ENCODE data around the gene ZNF628. TPM values are rescaled to one million over a fixed set of nuclear protein-coding genes. Genes with fewer than 3 reads are reported as not detected.

The ZNF628 gene
- total and polyA plus RNA-seq, 3 experiments from 2014 or later: 0.36 to 8.7 (median 8.3) TPM

GRCh38 chr19:55500368-55500952 lies 24.0 kb downstream of the ZNF628 start:
- Histone ChIP-seq H3K27ac (ENCODE audit: low read depth, low read length) (no peak overlapping the region), H3K4me3 (ENCODE audit: low read length) (no peak overlapping the region), H3K27me3 (ENCODE audit: insufficient read depth, low read length, poor library complexity, severe bottlenecking) (no peaks in the 10 kb centered on the region), H3K36me3 (ENCODE audit: insufficient read depth, low read length) (no peaks in the 10 kb centered on the region), H3K9me3 (ENCODE audit: low read length) (no peaks in the 10 kb centered on the region), H3K4me1 (ENCODE audit: insufficient read depth, low read length) (peaks cover 5% of the 10 kb centered on the region)
- Mint-ChIP-seq H3K4me1 (peaks cover 10 to 14% (median 13%) of the 10 kb centered on the region in 3 donors), H3K27me3 (peaks cover 0 to 1% of the 10 kb centered on the region in 2 donors), H3K36me3 (peaks cover 0 to 3% (median 0%) of the 10 kb centered on the region in 3 donors), H3K4me3 (no peak overlapping the region), H3K27ac (no peak overlapping the region), H3K9me3 (no peaks in the 10 kb centered on the region)
- POLR2A ChIA-PET: no interaction called here
- CTCF ChIA-PET: interaction anchor here (1.7 kb wide), 1 partner anchor 359 kb away, joined by 5 read pairs; no protein-coding TSS in a partner anchor
- DNase-seq: no peak

DNA sequence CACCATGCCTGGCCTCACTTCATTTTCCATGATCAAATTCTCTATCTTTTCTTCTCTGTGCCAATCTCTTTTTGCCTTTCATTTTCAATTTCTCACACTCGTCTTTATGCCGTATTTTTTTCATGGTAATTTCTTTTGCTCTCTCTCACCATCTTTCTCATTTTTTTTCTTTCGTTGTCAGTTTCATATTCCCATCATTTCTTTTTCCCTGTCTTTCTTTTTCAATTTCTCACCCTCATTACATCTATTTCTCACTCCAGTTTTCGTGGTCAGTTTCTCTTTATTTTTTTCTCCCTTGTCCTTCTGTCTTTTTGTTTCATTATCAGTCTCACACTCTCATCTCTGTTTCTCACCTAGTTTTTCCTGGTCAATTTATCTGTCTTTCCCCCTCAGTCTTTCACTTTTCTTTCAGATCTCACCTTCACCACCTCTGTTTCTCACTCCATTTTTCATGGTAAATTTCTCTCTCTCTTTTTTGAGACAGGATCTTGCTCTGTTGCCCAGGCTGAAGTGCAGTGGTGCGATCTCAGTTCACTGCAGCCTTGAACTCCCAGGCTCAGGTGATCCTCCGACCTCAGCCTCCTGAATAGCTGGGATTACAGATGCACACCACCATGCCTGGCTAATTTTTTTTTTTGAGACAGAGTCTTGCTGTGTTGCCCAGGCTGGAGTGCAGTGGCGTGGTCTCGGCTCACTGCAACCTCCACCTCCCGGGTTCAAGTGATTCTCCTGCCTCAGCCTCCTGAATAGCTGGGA lies 26.0 kb downstream of the ZNF628 start:
- Histone ChIP-seq H3K4me3 (ENCODE audit: low read length) (no peak overlapping the region), H3K36me3 (ENCODE audit: insufficient read depth, low read length) (no peaks in the 10 kb centered on the region), H3K4me1 (ENCODE audit: insufficient read depth, low read length) (peaks cover 5% of the 10 kb centered on the region), H3K9me3 (ENCODE audit: low read length) (no peaks in the 10 kb centered on the region), H3K27me3 (ENCODE audit: insufficient read depth, low read length, poor library complexity, severe bottlenecking) (no peaks in the 10 kb centered on the region), H3K27ac (ENCODE audit: low read depth, low read length) (no peak overlapping the region)
- DNase-seq: no peak
- Mint-ChIP-seq H3K9me3 (no peaks in the 10 kb centered on the region), H3K4me1 (peaks cover 10 to 14% (median 13%) of the 10 kb centered on the region in 3 donors), H3K27ac (peak overlapping the region in 3 of 8 donors; percentile 2 to 77 (median 11)), H3K4me3 (peak overlapping the region in 5 of 7 donors; percentile 3 to 17 (median 11)), H3K36me3 (peaks cover 0 to 3% (median 0%) of the 10 kb centered on the region in 3 donors), H3K27me3 (no peaks in the 10 kb centered on the region)
- CTCF ChIA-PET: interaction anchor here (0.6 to 1.7 kb wide), 3 partner anchors 35 to 361 kb away, joined by 5 to 9 read pairs (median 5); no protein-coding TSS in a partner anchor
- POLR2A ChIA-PET: no interaction called here

GRCh38 chr19:55503157-55503501 lies 26.7 kb downstream of the ZNF628 start:
- ChIA-PET POLR2A (interaction anchor here (1.4 to 1.6 kb wide), 2 partner anchors 27 to 129 kb away, joined by 5 to 6 read pairs; no protein-coding TSS in a partner anchor), CTCF (interaction anchor here (0.6 to 2.8 kb wide), 31 partner anchors 8 to 826 kb away, joined by 3 to 80 read pairs (median 7); partner anchors contain the start of genes ISOC2, KMT5C, NAT14 and SSC5D)
- H3K27ac Mint-ChIP-seq: peak overlapping the region in 7 of 8 donors; percentile 41 to 98 (median 85)
- H3K36me3 ChIP-seq (ENCODE audit: insufficient read depth, low read length): no peaks in the 10 kb centered on the region
- H3K9me3 ChIP-seq (ENCODE audit: low read length): no peaks in the 10 kb centered on the region
- no peaks in the 10 kb centered on the region for H3K27me3 ChIP-seq (ENCODE audit: insufficient read depth, low read length, poor library complexity, severe bottlenecking)
- peaks cover 2 to 7% of the 10 kb centered on the region in 2 donors for H3K27me3 Mint-ChIP-seq
- peak overlapping the region; percentile 82 for H3K4me3 ChIP-seq (ENCODE audit: low read length)
- peak overlapping the region; percentile 51 for H3K27ac ChIP-seq (ENCODE audit: low read depth, low read length)
- no peak for DNase-seq
- peaks cover 5% of the 10 kb centered on the region for H3K4me1 ChIP-seq (ENCODE audit: insufficient read depth, low read length)
- H3K4me3 Mint-ChIP-seq: peak overlapping the region; percentile 70 to 94 (median 85)
- H3K9me3 Mint-ChIP-seq: no peaks in the 10 kb centered on the region
- H3K4me1 Mint-ChIP-seq: peaks cover 10 to 14% (median 13%) of the 10 kb centered on the region in 3 donors
- peaks cover 0 to 3% (median 0%) of the 10 kb centered on the region in 3 donors for H3K36me3 Mint-ChIP-seq

GRCh38 chr19:55503502-55504251 lies 27.3 kb downstream of the ZNF628 start:
- H3K9me3 Mint-ChIP-seq: no peaks in the 10 kb centered on the region
- H3K4me3 ChIP-seq (ENCODE audit: low read length): peak overlapping the region; percentile 82
- peaks cover 5% of the 10 kb centered on the region for H3K4me1 ChIP-seq (ENCODE audit: insufficient read depth, low read length)
- CTCF ChIA-PET: interaction anchor here (0.6 to 2.8 kb wide), 60 partner anchors 9 to 1021 kb away, joined by 3 to 80 read pairs (median 4); partner anchors contain the start of genes HSPBP1, ISOC2, KMT5C and NAT14
- POLR2A ChIA-PET: interaction anchor here (0.6 to 1.6 kb wide), 6 partner anchors 28 to 151 kb away, joined by 3 to 6 read pairs (median 4); partner anchors contain the start of gene FIZ1
- H3K9me3 ChIP-seq (ENCODE audit: low read length): no peaks in the 10 kb centered on the region
- peaks cover 0 to 3% (median 0%) of the 10 kb centered on the region in 3 donors for H3K36me3 Mint-ChIP-seq
- H3K4me1 Mint-ChIP-seq: peaks cover 10 to 14% (median 13%) of the 10 kb centered on the region in 3 donors
- no peaks in the 10 kb centered on the region for H3K27me3 ChIP-seq (ENCODE audit: insufficient read depth, low read length, poor library complexity, severe bottlenecking)
- peak; percentile 90 to 94 (median 91) for DNase-seq
- peak overlapping the region; percentile 70 to 94 (median 85) for H3K4me3 Mint-ChIP-seq
- H3K36me3 ChIP-seq (ENCODE audit: insufficient read depth, low read length): no peaks in the 10 kb centered on the region
- H3K27ac ChIP-seq (ENCODE audit: low read depth, low read length): peak overlapping the region; percentile 51
- peak overlapping the region; percentile 71 to 98 (median 88) for H3K27ac Mint-ChIP-seq
- peaks cover 4 to 10% of the 10 kb centered on the region in 2 donors for H3K27me3 Mint-ChIP-seq

DNA sequence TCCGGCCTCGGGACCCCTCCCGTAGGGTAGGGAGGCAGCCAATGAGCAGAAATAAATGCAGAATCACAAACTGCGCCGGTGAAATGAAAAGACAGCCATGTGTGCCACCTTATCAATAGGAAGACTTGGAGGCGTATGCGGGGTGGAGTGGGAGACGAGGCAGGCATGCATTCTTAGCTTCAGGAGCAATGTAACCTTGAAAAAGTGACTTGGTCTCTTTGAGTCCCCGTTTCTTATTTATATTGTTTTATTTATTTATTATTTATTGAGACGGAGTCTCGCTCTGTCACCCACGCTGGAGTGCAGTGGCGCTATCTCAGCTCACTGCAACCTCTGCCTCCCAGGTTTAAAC lies 27.8 kb downstream of the ZNF628 start:
- Histone ChIP-seq H3K4me3 (ENCODE audit: low read length) (no peak overlapping the region), H3K36me3 (ENCODE audit: insufficient read depth, low read length) (no peaks in the 10 kb centered on the region), H3K27me3 (ENCODE audit: insufficient read depth, low read length, poor library complexity, severe bottlenecking) (no peaks in the 10 kb centered on the region), H3K4me1 (ENCODE audit: insufficient read depth, low read length) (peaks cover 5% of the 10 kb centered on the region), H3K9me3 (ENCODE audit: low read length) (no peaks in the 10 kb centered on the region), H3K27ac (ENCODE audit: low read depth, low read length) (no peak overlapping the region)
- H3K36me3 Mint-ChIP-seq: peaks cover 0 to 3% (median 0%) of the 10 kb centered on the region in 3 donors
- ChIA-PET CTCF (interaction anchor here (0.7 to 2.8 kb wide), 53 partner anchors 9 to 1021 kb away, joined by 3 to 80 read pairs (median 5); partner anchors contain the start of genes HSPBP1, ISOC2, KMT5C and NAT14), POLR2A (interaction anchor here (0.5 to 1.6 kb wide), 7 partner anchors 28 to 150 kb away, joined by 3 to 6 read pairs (median 4); partner anchors contain the start of gene FIZ1)
- peaks cover 4 to 14% of the 10 kb centered on the region in 2 donors for H3K27me3 Mint-ChIP-seq
- H3K9me3 Mint-ChIP-seq: no peaks in the 10 kb centered on the region
- peaks cover 10 to 14% (median 13%) of the 10 kb centered on the region in 3 donors for H3K4me1 Mint-ChIP-seq
- no peak for DNase-seq
- H3K27ac Mint-ChIP-seq: peak overlapping the region in 3 of 8 donors; percentile 23 to 82 (median 77)
- H3K4me3 Mint-ChIP-seq: peak overlapping the region; percentile 54 to 93 (median 79)

GRCh38 chr19:55504981-55505380 lies 28.6 kb downstream of the ZNF628 start:
- Histone ChIP-seq H3K9me3 (ENCODE audit: low read length) (no peaks in the 10 kb centered on the region), H3K27me3 (ENCODE audit: insufficient read depth, low read length, poor library complexity, severe bottlenecking) (no peaks in the 10 kb centered on the region), H3K36me3 (ENCODE audit: insufficient read depth, low read length) (no peaks in the 10 kb centered on the region), H3K27ac (ENCODE audit: low read depth, low read length) (no peak overlapping the region), H3K4me1 (ENCODE audit: insufficient read depth, low read length) (peaks cover 5% of the 10 kb centered on the region), H3K4me3 (ENCODE audit: low read length) (no peak overlapping the region)
- Mint-ChIP-seq H3K27me3 (peaks cover 4 to 14% of the 10 kb centered on the region in 2 donors), H3K4me3 (peak overlapping the region in 1 of 7 donors; percentile 78), H3K36me3 (peaks cover 0 to 3% (median 0%) of the 10 kb centered on the region in 3 donors), H3K9me3 (no peaks in the 10 kb centered on the region), H3K27ac (no peak overlapping the region), H3K4me1 (peaks cover 10 to 14% (median 13%) of the 10 kb centered on the region in 3 donors)
- no peak for DNase-seq
- ChIA-PET CTCF (interaction anchor here (0.9 to 2.8 kb wide), 17 partner anchors 12 to 387 kb away, joined by 3 to 80 read pairs (median 9); partner anchors contain the start of genes HSPBP1, ISOC2, KMT5C and NAT14), POLR2A (interaction anchor here (1.6 kb wide), 1 partner anchor 29 kb away, joined by 5 read pairs; no protein-coding TSS in a partner anchor)

- Histone ChIP-seq H3K4me3 (ENCODE audit: low read length) (no peak overlapping the region), H3K9me3 (ENCODE audit: low read length) (no peaks in the 10 kb centered on the region), H3K36me3 (ENCODE audit: insufficient read depth, low read length) (no peaks in the 10 kb centered on the region), H3K4me1 (ENCODE audit: insufficient read depth, low read length) (peaks cover 5% of the 10 kb centered on the region), H3K27me3 (ENCODE audit: insufficient read depth, low read length, poor library complexity, severe bottlenecking) (no peaks in the 10 kb centered on the region), H3K27ac (ENCODE audit: low read depth, low read length) (no peak overlapping the region)
- DNase-seq: no peak
- Mint-ChIP-seq H3K27me3 (peaks cover 18 to 32% of the 10 kb centered on the region in 2 donors), H3K27ac (peak overlapping the region in 1 of 8 donors; percentile 60), H3K9me3 (no peaks in the 10 kb centered on the region), H3K4me1 (peaks cover 5 to 11% (median 6%) of the 10 kb centered on the region in 3 donors), H3K4me3 (no peak overlapping the region), H3K36me3 (no peaks in the 10 kb centered on the region)
- CTCF ChIA-PET: interaction anchor here (1.2 to 1.8 kb wide), 2 partner anchors 40 to 124 kb away, joined by 8 read pairs; no protein-coding TSS in a partner anchor
- POLR2A ChIA-PET: no interaction called here
Measured at GRCh38 chr19:55508120-55508519, 31.7 kb downstream of the ZNF628 start.

Data from CD8-positive, alpha-beta memory T cell (primary cell).